ENCODE data around the gene H6PD. TPM values are rescaled to one million over a fixed set of nuclear protein-coding genes. Genes with fewer than 3 reads are reported as not detected.

H6PD gene
- total RNA-seq, 1 experiment from 2014 or later = 17.6 TPM

- DNase-seq (ENCODE audit: low spot score) = no peak
- in situ Hi-C loops (cut with HindIII; ENCODE audit: low sequenced_read_pairs) = no loop called here
Observed at GRCh38 chr1:9302745-9303524, 68.4 kb downstream of the H6PD start.

GRCh38 chr1:9303916-9304315 is 69.3 kb downstream of the H6PD start:
- in situ Hi-C loops (cut with HindIII; ENCODE audit: low sequenced_read_pairs) = no loop called here
- DNase-seq (ENCODE audit: low spot score) = no peak

GRCh38 chr1:9305216-9305615 is 70.6 kb downstream of the H6PD start:
- in situ Hi-C loops (cut with HindIII; ENCODE audit: low sequenced_read_pairs) = no loop called here
- no peak for DNase-seq (ENCODE audit: low spot score)

GRCh38 chr1:9306006-9306405 is 71.4 kb downstream of the H6PD start:
- DNase-seq (ENCODE audit: low spot score) = no peak
- in situ Hi-C loops (cut with HindIII; ENCODE audit: low sequenced_read_pairs) = no loop called here

- DNase-seq (ENCODE audit: low spot score) = no peak
- in situ Hi-C loops (cut with HindIII; ENCODE audit: low sequenced_read_pairs) = no loop called here
Observed at GRCh38 chr1:9307303-9307702, 72.7 kb downstream of the H6PD start.

GRCh38 chr1:9308236-9308785 is 73.7 kb downstream of the H6PD start:
- no peak for DNase-seq (ENCODE audit: low spot score)
- in situ Hi-C loops (cut with HindIII; ENCODE audit: low sequenced_read_pairs) = no loop called here

- in situ Hi-C loops (cut with HindIII; ENCODE audit: low sequenced_read_pairs) = no loop called here
- DNase-seq (ENCODE audit: low spot score) = no peak
Observed at GRCh38 chr1:9309080-9309479, 74.5 kb downstream of the H6PD start.

- in situ Hi-C loops (cut with HindIII; ENCODE audit: low sequenced_read_pairs) = no loop called here
- DNase-seq (ENCODE audit: low spot score) = no peak
Observed at GRCh38 chr1:9309991-9310390, 75.4 kb downstream of the H6PD start.

- no peak for DNase-seq (ENCODE audit: low spot score)
- in situ Hi-C loops (cut with HindIII; ENCODE audit: low sequenced_read_pairs) = no loop called here
Observed at GRCh38 chr1:9311029-9311428, 76.5 kb downstream of the H6PD start.

- in situ Hi-C loops (cut with HindIII; ENCODE audit: low sequenced_read_pairs) = no loop called here
Observed at GRCh38 chr1:9311479-9311878, 76.9 kb downstream of the H6PD start.

GRCh38 chr1:9312168-9312720 is 77.7 kb downstream of the H6PD start:
- no peak for DNase-seq (ENCODE audit: low spot score)
- in situ Hi-C loops (cut with HindIII; ENCODE audit: low sequenced_read_pairs) = no loop called here

More at GRCh38 chr1:9311479-9311878, 76.9 kb downstream of the H6PD start:
- DNase-seq (ENCODE audit: low spot score) = no peak

- DNase-seq (ENCODE audit: low spot score) = no peak
- in situ Hi-C loops (cut with HindIII; ENCODE audit: low sequenced_read_pairs) = no loop called here
Observed at GRCh38 chr1:9313576-9313975, 79.0 kb downstream of the H6PD start.

- in situ Hi-C loops (cut with HindIII; ENCODE audit: low sequenced_read_pairs) = no loop called here
- no peak for DNase-seq (ENCODE audit: low spot score)
Observed at GRCh38 chr1:9314111-9314510, 79.5 kb downstream of the H6PD start.

- in situ Hi-C loops (cut with HindIII; ENCODE audit: low sequenced_read_pairs) = no loop called here
- DNase-seq (ENCODE audit: low spot score) = no peak
Observed at GRCh38 chr1:9314711-9315379, 80.3 kb downstream of the H6PD start.

GRCh38 chr1:9315411-9316079 is 81.0 kb downstream of the H6PD start:
- DNase-seq (ENCODE audit: low spot score) = no peak
- in situ Hi-C loops (cut with HindIII; ENCODE audit: low sequenced_read_pairs) = no loop called here

- DNase-seq (ENCODE audit: low spot score) = no peak
- in situ Hi-C loops (cut with HindIII; ENCODE audit: low sequenced_read_pairs) = no loop called here
Observed at GRCh38 chr1:9316080-9316444, 81.5 kb downstream of the H6PD start.

- DNase-seq (ENCODE audit: low spot score) = no peak
- in situ Hi-C loops (cut with HindIII; ENCODE audit: low sequenced_read_pairs) = no loop called here
Observed at GRCh38 chr1:9316512-9316911, 81.9 kb downstream of the H6PD start.

GRCh38 chr1:9317072-9317471 is 82.5 kb downstream of the H6PD start:
- no peak for DNase-seq (ENCODE audit: low spot score)
- in situ Hi-C loops (cut with HindIII; ENCODE audit: low sequenced_read_pairs) = no loop called here

GRCh38 chr1:9317591-9318417 is 83.2 kb downstream of the H6PD start:
- DNase-seq (ENCODE audit: low spot score) = no peak
- in situ Hi-C loops (cut with HindIII; ENCODE audit: low sequenced_read_pairs) = no loop called here
